A549 (cell line): Measurements from ENCODE around the gene CDC20.

Experiments
- CEBPB ChIP-seq, 2 experiments: fragments of >200 bp in 1 of 2; sonication (Bioruptor Twin) in 1 of 2; formaldehyde crosslinking in 1 of 2; IDR thresholded peaks; 2 replicates each; pipeline ENCODE4 v1.6.1; 2012 to 2016
- CHD4 ChIP-seq: fragments of 200-600 bp; sonication (generic); IDR thresholded peaks from 2 replicates; pipeline ENCODE4 v1.6.1; 2016; ENCODE audit warnings: antibody characterized with exemption, mild to moderate bottlenecking, borderline replicate concordance
- HEYL ChIP-seq: fragments of 250-450 bp; sonication (Bioruptor Pico); IDR thresholded peaks from 2 replicates; pipeline ENCODE4 v1.8.0; 2021; ENCODE audit warnings: mild to moderate bottlenecking, moderate library complexity
- POLR2A ChIP-seq: IDR thresholded peaks from 2 replicates; pipeline ENCODE4 v1.6.1; 2012; ENCODE audit warnings: mild to moderate bottlenecking, low read length
- RFX5 ChIP-seq: fragments of 450-650 bp; IDR thresholded peaks from 2 replicates; pipeline ENCODE4 v1.7.1; 2014; ENCODE audit warnings: antibody characterized with exemption, mild to moderate bottlenecking, moderate library complexity
- RNF2 ChIP-seq: fragments of 200-600 bp; sonication (generic); IDR thresholded peaks from 2 replicates; pipeline ENCODE4 v1.6.1; 2016; ENCODE audit warnings: low read depth, mild to moderate bottlenecking, antibody characterized with exemption, moderate library complexity, borderline replicate concordance
- SMC3 ChIP-seq: fragments of >200 bp; sonication (Bioruptor Twin); formaldehyde crosslinking; IDR thresholded peaks from 3 replicates; pipeline ENCODE4 v1.6.1; 2018; ENCODE audit warnings: inconsistent platforms
- TF ChIP-seq, protein P1 (sequence below): fragments of >200 bp; sonication (Bioruptor Twin); formaldehyde crosslinking; IDR thresholded peaks from 3 replicates; pipeline ENCODE4 v1.5.1; 2016
- TF ChIP-seq, protein P2 (sequence below): fragments of 450-650 bp; IDR thresholded peaks from 2 replicates; pipeline ENCODE4 v1.6.1; 2014; ENCODE audit warnings: antibody characterized with exemption
- TF ChIP-seq, protein P3 (sequence below): fragments of 200-600 bp; sonication (generic); IDR thresholded peaks from 2 replicates; pipeline ENCODE4 v1.6.1; 2016; ENCODE audit warnings: antibody characterized with exemption, mild to moderate bottlenecking, moderate library complexity
- TF ChIP-seq, protein P4 (sequence below): IDR thresholded peaks from 2 replicates; pipeline ENCODE4 v1.6.1; 2012; ENCODE audit warnings: low read depth, borderline replicate concordance

DNA sequence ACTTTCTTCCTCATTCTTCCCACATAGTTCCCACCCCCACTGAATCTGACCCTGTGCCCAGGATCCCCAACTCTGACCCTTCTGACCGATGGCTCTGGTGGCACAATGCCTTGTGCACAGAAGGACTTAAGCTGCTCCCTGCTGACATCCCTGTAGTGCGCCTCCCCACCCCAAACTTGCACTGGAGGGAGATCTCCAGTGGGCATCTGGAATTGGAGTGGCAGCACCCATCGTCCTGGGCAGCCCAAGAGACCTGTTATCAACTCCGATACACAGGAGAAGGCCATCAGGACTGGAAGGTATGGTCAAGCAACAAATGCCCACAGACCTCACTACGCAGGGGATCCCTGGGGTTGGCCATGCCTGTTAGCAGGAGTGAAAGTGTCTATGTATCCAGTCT, 12.1 kb upstream of the CDC20 start:
- TF ChIP-seq, protein P1, sequence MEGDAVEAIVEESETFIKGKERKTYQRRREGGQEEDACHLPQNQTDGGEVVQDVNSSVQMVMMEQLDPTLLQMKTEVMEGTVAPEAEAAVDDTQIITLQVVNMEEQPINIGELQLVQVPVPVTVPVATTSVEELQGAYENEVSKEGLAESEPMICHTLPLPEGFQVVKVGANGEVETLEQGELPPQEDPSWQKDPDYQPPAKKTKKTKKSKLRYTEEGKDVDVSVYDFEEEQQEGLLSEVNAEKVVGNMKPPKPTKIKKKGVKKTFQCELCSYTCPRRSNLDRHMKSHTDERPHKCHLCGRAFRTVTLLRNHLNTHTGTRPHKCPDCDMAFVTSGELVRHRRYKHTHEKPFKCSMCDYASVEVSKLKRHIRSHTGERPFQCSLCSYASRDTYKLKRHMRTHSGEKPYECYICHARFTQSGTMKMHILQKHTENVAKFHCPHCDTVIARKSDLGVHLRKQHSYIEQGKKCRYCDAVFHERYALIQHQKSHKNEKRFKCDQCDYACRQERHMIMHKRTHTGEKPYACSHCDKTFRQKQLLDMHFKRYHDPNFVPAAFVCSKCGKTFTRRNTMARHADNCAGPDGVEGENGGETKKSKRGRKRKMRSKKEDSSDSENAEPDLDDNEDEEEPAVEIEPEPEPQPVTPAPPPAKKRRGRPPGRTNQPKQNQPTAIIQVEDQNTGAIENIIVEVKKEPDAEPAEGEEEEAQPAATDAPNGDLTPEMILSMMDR: no peak
- TF ChIP-seq HEYL (no peak), SMC3 (no peak), CEBPB (IDR thresholded peaks at IDR 0.05) (no peak), POLR2A (no peak), RNF2 (no peak), CHD4 (no peak), RFX5 (no peak)
- TF ChIP-seq, protein P2, sequence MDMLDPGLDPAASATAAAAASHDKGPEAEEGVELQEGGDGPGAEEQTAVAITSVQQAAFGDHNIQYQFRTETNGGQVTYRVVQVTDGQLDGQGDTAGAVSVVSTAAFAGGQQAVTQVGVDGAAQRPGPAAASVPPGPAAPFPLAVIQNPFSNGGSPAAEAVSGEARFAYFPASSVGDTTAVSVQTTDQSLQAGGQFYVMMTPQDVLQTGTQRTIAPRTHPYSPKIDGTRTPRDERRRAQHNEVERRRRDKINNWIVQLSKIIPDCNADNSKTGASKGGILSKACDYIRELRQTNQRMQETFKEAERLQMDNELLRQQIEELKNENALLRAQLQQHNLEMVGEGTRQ: no peak
- TF ChIP-seq, protein P3, sequence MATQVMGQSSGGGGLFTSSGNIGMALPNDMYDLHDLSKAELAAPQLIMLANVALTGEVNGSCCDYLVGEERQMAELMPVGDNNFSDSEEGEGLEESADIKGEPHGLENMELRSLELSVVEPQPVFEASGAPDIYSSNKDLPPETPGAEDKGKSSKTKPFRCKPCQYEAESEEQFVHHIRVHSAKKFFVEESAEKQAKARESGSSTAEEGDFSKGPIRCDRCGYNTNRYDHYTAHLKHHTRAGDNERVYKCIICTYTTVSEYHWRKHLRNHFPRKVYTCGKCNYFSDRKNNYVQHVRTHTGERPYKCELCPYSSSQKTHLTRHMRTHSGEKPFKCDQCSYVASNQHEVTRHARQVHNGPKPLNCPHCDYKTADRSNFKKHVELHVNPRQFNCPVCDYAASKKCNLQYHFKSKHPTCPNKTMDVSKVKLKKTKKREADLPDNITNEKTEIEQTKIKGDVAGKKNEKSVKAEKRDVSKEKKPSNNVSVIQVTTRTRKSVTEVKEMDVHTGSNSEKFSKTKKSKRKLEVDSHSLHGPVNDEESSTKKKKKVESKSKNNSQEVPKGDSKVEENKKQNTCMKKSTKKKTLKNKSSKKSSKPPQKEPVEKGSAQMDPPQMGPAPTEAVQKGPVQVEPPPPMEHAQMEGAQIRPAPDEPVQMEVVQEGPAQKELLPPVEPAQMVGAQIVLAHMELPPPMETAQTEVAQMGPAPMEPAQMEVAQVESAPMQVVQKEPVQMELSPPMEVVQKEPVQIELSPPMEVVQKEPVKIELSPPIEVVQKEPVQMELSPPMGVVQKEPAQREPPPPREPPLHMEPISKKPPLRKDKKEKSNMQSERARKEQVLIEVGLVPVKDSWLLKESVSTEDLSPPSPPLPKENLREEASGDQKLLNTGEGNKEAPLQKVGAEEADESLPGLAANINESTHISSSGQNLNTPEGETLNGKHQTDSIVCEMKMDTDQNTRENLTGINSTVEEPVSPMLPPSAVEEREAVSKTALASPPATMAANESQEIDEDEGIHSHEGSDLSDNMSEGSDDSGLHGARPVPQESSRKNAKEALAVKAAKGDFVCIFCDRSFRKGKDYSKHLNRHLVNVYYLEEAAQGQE: no peak
- TF ChIP-seq, protein P4, sequence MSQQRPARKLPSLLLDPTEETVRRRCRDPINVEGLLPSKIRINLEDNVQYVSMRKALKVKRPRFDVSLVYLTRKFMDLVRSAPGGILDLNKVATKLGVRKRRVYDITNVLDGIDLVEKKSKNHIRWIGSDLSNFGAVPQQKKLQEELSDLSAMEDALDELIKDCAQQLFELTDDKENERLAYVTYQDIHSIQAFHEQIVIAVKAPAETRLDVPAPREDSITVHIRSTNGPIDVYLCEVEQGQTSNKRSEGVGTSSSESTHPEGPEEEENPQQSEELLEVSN: no peak
